ENCODE data around the gene CADPS. TPM values are rescaled to one million over a fixed set of nuclear protein-coding genes. Genes with fewer than 3 reads are reported as not detected.

The CADPS gene
- polyA plus RNA-seq, 3 donors, result not detected

- DNase-seq, result no peak
- Histone ChIP-seq H3K4me2 (replicated peaks; ENCODE audit: extremely low read depth, low read length, poor library complexity, severe bottlenecking) (no peak overlapping the region), H3K9ac (ENCODE audit: insufficient read depth, low read length, poor library complexity, severe bottlenecking) (no peak overlapping the region), H4K20me1 (ENCODE audit: insufficient read depth, low read length) (no peaks in the 10 kb centered on the region), H2AFZ (ENCODE audit: insufficient read depth, low read depth, low read length, poor library complexity, severe bottlenecking) (no peak overlapping the region), H3K9me3 (replicated peaks in 1 of 2; ENCODE audit: control insufficient read depth in 1 of 2, insufficient read depth in 1 of 2, low read length in 2 of 2) (no peaks in the 10 kb centered on the region), H3K27ac (ENCODE audit: low read depth in 1 of 2, low read length in 2 of 2) (no peak overlapping the region), H3K4me1 (ENCODE audit: control insufficient read depth in 1 of 2, insufficient read depth in 2 of 2, low read length in 2 of 2) (no peaks in the 10 kb centered on the region), H3K79me2 (ENCODE audit: insufficient read depth, low read length) (no peaks in the 10 kb centered on the region), H3K36me3 (replicated peaks in 1 of 2; ENCODE audit: control insufficient read depth in 1 of 2, insufficient read depth in 2 of 2, low read length in 2 of 2) (no peaks in the 10 kb centered on the region), H3K27me3 (ENCODE audit: control insufficient read depth in 2 of 2, insufficient read depth in 2 of 2, low read length in 2 of 2) (no peaks in the 10 kb centered on the region), H3K4me3 (replicated peaks in 1 of 3; ENCODE audit: low read depth in 2 of 3, low read length in 3 of 3) (no peak overlapping the region)
- Mint-ChIP-seq H3K9me3 (peaks cover 0 to 6% (median 3%) of the 10 kb centered on the region in 7 donors), H3K27ac (no peak overlapping the region), H3K4me1 (no peaks in the 10 kb centered on the region), H3K4me3 (no peak overlapping the region), H3K36me3 (no peaks in the 10 kb centered on the region), H3K27me3 (ENCODE audit: low read depth in 3 of 3) (peaks cover 0 to 4% (median 0%) of the 10 kb centered on the region in 3 donors)
- intact Hi-C loops (cut with micrococcal nuclease), result no loop called here
- TF ChIP-seq CTCF (IDR thresholded peaks at IDR 0.05), result no peak
- WGBS (ENCODE audit: insufficient coverage), result 83% methylated on average over 2 of the region's 4 CpGs
Observed at GRCh38 chr3:62703451-62704167, 171.6 kb downstream of the CADPS start.

- no peaks in the 10 kb centered on the region for H3K36me3 ChIP-seq (replicated peaks in 1 of 2; ENCODE audit: control insufficient read depth in 1 of 2, insufficient read depth in 2 of 2, low read length in 2 of 2)
- no peak overlapping the region for H3K4me3 Mint-ChIP-seq
- H3K36me3 Mint-ChIP-seq, result no peaks in the 10 kb centered on the region
- H3K27me3 ChIP-seq (ENCODE audit: control insufficient read depth in 2 of 2, insufficient read depth in 2 of 2, low read length in 2 of 2), result no peaks in the 10 kb centered on the region
- no peak overlapping the region for H2AFZ ChIP-seq (ENCODE audit: insufficient read depth, low read depth, low read length, poor library complexity, severe bottlenecking)
- H3K27ac Mint-ChIP-seq, result no peak overlapping the region
- H3K4me3 ChIP-seq (replicated peaks in 1 of 3; ENCODE audit: low read depth in 2 of 3, low read length in 3 of 3), result no peak overlapping the region
- H3K79me2 ChIP-seq (ENCODE audit: insufficient read depth, low read length), result no peaks in the 10 kb centered on the region
- no peaks in the 10 kb centered on the region for H3K4me1 Mint-ChIP-seq
- H3K9me3 Mint-ChIP-seq, result peaks cover 0 to 4% (median 3%) of the 10 kb centered on the region in 7 donors
- no peaks in the 10 kb centered on the region for H4K20me1 ChIP-seq (ENCODE audit: insufficient read depth, low read length)
- H3K4me1 ChIP-seq (ENCODE audit: control insufficient read depth in 1 of 2, insufficient read depth in 2 of 2, low read length in 2 of 2), result no peaks in the 10 kb centered on the region
- WGBS (ENCODE audit: insufficient coverage), result 83% methylated on average over 1 of the region's 3 CpGs
- H3K27ac ChIP-seq (ENCODE audit: low read depth in 1 of 2, low read length in 2 of 2), result no peak overlapping the region
- intact Hi-C loops (cut with micrococcal nuclease), result no loop called here
- H3K27me3 Mint-ChIP-seq (ENCODE audit: low read depth in 3 of 3), result no peaks in the 10 kb centered on the region
- TF ChIP-seq CTCF (IDR thresholded peaks at IDR 0.05), result no peak
- H3K9ac ChIP-seq (ENCODE audit: insufficient read depth, low read length, poor library complexity, severe bottlenecking), result no peak overlapping the region
- H3K9me3 ChIP-seq (replicated peaks in 1 of 2; ENCODE audit: control insufficient read depth in 1 of 2, insufficient read depth in 1 of 2, low read length in 2 of 2), result no peaks in the 10 kb centered on the region
- no peak for DNase-seq
- H3K4me2 ChIP-seq (replicated peaks; ENCODE audit: extremely low read depth, low read length, poor library complexity, severe bottlenecking), result no peak overlapping the region
Observed at GRCh38 chr3:62700357-62700756, 174.9 kb downstream of the CADPS start.
